Skeletal muscle cell (primary cell): ENCODE data around the gene HS6ST3.
"Not testable (repeated sequence)": the region's sequence is repeated elsewhere in the genome, so short reads cannot be mapped to it uniquely, and the experiment has no call there.

Experiments
- DNase-seq: peaks from one replicate; pipeline ENCODE4 v3.0.0-alpha.2; 2010; ENCODE audit warnings: low read depth
- H3K4me3 ChIP-seq: 2 replicates; pipeline ENCODE4 v1.5.1; 2011; ENCODE audit warnings: low read depth, mild to moderate bottlenecking, control low read depth, low read length, moderate library complexity

The HS6ST3 gene

DNA sequence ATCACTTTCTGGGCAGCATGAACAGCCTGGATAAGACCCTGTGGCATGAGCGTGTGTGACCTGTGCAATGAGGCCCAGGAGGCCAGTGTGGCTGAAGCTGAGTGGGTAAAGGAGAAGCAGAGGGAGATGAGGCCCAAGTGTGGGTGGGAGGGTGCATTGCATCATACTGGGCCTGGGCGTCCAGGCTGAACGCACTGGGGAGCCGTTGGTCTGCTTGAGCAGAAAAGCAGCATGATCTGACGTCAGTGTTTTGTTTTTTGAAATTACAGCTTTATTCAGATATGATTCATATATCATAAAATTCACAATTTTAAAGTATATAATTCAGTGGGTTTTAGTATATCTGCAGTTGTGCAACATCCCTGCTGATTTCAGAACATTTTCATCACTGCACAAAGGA lies 409.7 kb downstream of the HS6ST3 start:
- DNase-seq = peak; percentile 16
- H3K4me3 ChIP-seq = no peak overlapping the region

DNA sequence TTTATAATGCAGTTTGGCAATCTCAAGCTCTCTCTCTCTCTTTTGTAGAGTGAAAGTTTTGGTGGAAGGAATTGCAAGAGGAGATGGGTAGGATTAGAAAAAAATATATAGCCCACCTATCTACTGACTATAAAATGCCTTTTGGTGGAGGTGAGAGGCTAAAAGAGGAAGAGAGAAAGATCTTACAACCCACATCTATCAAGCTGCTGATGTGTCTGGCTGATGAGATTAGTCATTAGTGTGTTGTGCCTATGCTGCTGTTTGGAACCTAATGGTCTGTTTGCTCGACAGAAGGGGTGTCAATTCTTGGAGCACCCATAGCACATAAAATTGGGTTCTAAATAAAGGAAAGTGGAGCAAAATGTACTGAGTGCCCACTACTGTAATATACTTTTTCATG lies 411.0 kb downstream of the HS6ST3 start:
- H3K4me3 ChIP-seq = no peak overlapping the region
- DNase-seq = no peak

DNA sequence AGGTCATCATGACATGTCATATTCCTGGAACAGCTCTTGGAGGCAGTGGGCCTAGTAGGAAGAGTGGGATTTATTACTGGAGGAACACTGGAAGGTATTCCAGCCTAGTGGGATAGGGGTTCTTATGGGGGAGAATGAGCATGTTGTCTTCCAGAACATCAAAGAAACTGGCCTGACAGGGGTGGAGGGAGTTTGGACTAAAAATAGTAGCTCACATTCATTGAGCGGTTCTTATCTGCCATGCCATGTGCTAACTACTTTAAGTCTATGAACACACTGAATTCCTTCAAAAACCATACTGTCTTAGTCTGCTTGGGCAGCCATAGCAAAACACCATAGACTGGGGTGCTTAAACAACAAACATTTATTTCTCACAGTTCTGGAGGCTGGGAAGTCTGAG lies 413.6 kb downstream of the HS6ST3 start:
- no peak overlapping the region for H3K4me3 ChIP-seq
- no peak for DNase-seq

DNA sequence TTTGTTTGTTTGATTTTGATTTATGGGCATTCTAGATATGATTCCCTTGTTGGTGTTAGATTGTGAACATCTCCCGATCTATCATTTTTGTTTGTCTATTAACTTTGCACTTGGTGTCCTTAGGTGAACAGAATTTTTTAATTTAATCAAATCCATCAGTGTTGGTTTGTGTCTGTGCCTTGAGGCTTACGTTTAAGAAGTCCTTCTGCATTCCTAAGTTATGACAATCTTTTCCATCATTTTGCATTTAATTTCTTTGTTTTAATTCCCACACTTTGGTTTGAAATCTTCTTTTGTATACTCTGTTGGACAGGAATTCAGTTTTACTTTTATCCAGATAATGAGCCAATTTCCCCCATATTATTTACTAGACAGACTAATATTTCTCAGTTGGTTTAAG lies 421.7 kb downstream of the HS6ST3 start:
- no peak overlapping the region for H3K4me3 ChIP-seq
- DNase-seq = no peak

DNA sequence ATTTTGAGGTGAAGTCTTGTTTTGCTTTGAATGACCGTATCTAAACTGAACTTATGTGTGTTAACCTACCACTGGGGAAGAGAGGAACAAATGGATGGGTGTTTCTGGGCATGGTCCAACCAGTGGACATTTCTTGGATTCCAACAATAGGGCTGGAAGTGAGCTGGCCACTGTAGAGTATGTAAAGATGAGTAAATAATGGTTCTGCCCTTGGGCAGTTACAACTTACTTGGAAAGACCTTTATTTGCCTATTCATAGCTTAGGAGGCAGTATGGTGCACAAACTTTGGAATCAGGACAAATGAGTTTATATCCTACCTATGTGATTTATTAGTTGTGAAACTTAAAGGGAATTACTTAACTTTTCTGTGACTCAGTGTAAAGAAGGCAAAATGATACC lies 429.5 kb downstream of the HS6ST3 start:
- no peak for DNase-seq
- no peak overlapping the region for H3K4me3 ChIP-seq

DNA sequence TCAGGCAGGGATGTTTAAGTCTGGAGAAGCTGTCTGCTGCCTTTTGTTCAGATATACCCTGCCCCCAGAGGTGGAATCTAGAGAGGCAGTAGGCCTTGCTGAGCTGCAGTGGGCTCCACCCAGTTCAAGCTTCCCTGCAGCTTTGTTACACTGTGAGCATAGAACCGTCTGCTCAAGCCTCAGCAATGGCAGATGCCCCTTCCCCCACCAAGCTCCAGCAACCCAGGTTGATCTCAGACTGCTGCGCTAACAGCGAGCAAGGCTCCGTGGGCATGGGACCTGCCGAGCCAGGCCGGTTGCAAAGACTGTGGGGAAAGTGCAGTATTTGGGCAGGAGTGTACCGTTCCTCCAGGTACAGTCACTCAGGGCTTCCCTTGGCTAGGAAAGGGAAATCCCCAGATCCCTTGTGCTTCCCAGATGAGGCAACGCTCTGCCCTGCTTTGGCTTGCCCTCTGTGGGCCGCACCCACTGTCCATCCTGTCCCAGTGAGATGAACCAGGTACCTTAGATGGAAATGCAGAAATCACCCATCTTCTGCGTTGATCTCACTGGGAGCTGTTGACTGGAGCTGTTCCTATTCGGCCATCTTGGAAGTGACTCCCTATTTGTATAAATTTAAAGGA lies 434.6 kb downstream of the HS6ST3 start:
- not testable (repeated sequence) for DNase-seq, H3K4me3 ChIP-seq

DNA sequence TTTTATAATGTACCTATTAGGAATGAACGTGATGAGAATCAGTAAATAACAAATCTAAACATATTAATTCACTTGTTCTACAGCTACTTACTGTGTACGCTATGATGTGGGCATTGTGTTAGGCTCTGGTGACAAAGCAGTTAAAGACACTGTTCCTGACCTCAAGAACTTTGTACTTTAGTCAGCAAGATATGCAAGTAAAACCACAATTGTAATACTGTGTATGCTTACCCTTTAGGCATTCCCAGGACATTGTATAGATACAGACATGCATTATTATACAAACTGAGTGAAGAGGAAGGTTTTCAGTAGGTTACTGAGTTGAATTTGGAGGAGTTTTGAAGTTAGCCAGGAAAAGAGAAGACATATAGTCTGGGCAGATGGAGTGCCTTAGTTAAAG lies 435.8 kb downstream of the HS6ST3 start:
- DNase-seq = no peak

DNA sequence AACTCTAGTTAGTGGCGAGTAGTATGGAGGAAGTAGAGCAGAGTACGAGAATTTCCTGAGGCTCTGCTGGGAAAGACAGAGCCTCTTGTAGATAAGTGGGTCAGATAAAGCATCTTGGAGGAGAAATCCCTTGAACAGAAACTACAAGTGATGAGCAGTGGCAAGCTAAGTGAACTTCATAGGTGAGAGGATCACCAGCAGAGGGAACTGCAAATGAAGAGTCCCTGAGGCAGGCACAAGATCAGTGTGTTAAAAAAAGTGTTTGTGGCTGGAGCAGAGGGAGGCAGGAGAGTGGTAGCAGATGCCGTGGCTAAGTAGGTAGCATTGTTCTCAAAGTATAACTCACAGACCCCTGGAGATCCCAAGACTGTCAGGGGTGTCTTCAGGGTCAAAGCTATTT lies 437.6 kb downstream of the HS6ST3 start:
- H3K4me3 ChIP-seq = no peak overlapping the region
- DNase-seq = no peak

More for the DNA sequence above, 435.8 kb downstream of the HS6ST3 start:
- H3K4me3 ChIP-seq = no peak overlapping the region

DNA sequence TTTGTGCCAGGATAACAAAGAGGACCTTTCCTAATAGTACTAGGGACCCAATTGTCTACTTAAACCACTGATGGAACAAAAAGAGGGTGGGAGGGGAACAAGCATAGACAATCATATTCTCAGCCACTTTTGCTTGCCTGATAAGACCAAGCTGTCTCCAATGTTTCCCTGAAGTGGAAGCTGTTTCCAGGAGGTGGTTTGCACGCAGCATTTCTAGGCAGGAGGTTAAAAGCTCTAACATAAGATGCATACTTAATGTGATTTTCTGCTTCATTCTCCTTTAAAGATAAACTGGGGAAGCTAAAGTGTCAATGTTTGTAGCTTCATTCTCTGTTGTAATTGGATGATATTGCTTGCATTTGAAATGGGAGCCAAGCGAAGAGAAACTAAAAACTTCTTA lies 442.9 kb downstream of the HS6ST3 start:
- H3K4me3 ChIP-seq = no peak overlapping the region
- no peak for DNase-seq

DNA sequence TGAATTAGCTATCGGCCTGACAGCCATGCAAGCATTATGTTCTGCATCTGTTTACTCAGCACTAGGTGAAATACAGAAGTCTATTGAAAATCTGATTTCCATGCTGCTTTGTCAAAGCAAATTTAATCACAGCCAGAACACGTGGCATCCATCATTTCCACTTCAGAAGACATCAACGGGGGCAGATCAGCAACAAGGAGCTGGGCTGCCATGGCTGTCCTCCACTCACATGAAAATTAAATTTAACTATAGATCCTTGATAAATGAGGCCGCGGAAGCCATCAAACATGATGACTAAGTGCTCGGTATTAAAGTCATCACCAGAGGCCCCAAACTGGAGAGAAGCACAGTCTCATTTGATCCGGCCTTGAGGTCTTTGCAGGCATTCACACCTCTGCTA lies 443.5 kb downstream of the HS6ST3 start:
- no peak overlapping the region for H3K4me3 ChIP-seq
- DNase-seq = no peak

DNA sequence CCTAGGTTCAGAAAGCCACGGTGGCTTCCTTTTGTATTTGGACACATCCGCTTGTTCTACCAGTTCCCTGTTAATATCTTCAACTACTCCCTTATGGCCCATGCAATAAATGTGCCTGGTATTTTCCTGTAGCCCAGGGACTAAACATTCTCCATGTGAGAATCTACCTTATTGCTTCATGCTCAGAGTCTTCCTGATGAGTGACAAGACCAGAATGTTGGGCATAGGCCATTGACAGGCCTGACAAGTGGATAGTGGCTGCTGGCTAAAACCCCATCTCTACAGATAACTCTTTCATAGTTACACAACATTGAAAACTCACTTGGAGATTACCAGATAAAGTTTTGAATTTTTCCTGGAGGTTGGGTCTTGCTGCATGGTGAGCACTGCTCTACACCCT lies 449.9 kb downstream of the HS6ST3 start:
- no peak overlapping the region for H3K4me3 ChIP-seq
- no peak for DNase-seq

DNA sequence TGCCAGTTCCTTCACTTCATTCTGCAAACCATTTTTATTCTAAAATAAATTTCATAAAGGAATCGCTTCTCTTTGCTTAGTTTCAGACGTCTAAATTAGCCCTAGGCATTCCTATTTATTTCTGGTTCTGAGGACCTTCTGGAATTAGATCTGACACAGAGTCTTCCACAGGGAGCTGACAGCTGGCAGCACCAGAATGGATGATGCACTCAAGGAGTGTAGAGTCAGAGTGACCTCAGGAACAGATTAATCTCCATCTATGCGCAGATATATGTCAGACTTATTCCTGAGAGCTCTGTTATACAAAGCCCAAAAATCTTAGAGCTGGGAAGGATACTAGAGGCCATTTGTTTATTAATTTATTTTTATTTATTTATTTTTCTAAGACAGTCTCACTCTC lies 450.8 kb downstream of the HS6ST3 start:
- H3K4me3 ChIP-seq = no peak overlapping the region
- DNase-seq = no peak

DNA sequence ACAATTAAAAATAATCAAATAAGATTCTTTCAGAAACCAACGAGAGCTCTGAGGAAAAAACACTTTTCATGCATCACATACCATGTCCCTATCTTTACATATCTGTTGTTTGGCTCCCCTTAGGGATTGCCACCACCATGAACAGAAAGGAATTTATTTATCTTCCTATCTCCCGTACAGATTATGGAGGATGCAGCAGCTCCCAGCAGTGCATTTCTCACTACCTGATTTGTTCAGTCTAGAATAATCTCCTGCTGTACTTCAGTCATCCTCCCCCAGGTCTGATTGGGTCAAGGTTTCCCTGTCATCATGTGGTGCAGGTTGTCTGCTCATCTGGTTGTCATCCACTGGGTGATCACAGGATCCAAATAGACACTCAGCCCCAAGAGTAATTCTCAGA lies 453.1 kb downstream of the HS6ST3 start:
- H3K4me3 ChIP-seq = no peak overlapping the region
- DNase-seq = no peak

DNA sequence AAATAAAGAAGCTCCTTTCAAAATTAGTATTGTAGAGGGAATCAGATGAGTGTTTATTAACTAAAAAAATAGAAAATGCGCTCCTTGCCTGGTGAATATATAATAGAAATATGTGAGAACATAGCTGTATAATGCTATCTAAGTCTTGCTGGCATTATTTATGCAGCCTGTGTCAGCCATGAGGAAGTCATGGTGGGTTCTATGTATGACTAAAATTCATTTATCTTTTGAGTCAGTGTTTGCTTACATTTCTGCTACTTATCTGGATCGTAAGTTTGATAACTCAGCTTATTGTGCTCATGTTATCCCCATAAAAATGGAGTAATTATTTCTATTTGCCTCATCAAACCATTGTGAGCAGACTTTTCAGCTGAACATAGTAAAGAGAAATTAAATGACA lies 455.1 kb downstream of the HS6ST3 start:
- H3K4me3 ChIP-seq = no peak overlapping the region
- DNase-seq = no peak

DNA sequence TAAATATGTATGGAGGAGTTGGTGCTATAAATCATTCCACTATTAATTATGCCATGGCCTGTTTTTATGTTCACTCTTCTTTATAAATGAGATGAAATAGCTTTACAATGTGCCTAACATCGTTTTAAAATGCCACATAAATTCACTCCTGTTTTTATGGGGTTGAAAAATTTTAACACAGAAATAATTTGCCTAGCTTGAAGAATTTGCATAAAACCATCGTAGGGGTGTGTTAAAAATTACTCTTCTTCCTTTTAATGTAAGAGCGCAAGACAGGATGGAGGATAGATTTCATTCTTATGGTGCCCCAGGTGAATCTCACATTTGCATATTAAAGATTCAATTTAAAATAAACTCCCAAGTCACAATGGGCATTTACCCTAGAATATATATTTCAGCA lies 456.6 kb downstream of the HS6ST3 start:
- no peak overlapping the region for H3K4me3 ChIP-seq
- no peak for DNase-seq

DNA sequence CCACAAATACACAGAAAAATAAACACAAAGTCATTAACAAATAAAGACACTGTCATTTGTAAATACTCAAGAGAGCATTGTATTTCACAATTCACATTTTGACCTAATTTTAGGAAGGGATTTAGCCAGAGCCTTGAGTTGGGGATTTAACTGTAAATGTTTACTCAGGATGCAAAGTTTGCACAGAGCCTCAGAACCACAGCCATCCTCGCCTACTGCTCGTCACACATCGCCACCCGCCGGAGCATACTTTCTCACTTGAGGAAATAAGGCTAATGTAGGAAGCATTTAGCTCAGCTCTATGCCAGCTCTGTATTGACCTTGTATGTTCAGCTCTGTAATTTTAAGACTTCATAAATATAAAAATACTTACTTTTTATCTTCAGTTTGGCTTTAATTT lies 461.6 kb downstream of the HS6ST3 start:
- DNase-seq = no peak
- H3K4me3 ChIP-seq = no peak overlapping the region

DNA sequence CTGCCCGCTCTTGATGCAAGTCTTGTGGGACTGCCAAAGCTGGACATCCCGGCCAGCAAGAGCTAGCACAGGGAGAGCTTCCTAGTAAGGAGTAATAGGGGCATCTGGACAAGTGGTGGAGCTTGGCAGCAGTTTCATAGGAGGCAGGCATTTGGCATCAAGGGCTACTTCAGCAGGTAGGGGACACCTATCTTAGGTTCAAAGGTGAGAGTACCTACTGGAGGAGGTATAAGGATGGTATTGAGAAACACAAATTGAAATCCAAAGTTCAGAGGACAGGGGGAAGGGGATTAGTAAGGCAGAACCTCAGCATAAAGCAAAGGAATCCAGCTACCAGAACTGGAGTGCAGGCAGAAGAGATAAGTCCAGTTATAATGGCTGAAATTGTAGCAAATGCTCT lies 462.7 kb downstream of the HS6ST3 start:
- DNase-seq = no peak
- no peak overlapping the region for H3K4me3 ChIP-seq

DNA sequence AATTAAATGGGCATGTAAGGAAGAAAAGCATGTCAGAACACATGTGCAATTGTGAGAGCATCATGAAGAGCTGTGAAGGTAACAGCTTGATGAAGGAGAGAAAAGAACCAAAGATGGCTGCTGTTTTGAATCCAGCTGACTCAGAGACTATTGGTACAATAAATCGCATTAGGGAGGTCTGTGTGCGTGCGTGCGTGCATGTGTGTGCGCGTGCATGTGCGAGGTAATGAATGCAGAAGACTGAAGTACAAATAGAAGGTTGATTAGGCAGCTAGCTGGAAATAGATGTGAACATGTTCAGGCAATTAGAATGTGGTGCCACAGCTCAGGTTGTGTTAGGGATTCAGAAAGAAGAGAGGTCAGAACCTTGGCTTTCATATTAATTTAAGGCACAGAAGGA lies 463.9 kb downstream of the HS6ST3 start:
- DNase-seq = no peak
- no peak overlapping the region for H3K4me3 ChIP-seq

DNA sequence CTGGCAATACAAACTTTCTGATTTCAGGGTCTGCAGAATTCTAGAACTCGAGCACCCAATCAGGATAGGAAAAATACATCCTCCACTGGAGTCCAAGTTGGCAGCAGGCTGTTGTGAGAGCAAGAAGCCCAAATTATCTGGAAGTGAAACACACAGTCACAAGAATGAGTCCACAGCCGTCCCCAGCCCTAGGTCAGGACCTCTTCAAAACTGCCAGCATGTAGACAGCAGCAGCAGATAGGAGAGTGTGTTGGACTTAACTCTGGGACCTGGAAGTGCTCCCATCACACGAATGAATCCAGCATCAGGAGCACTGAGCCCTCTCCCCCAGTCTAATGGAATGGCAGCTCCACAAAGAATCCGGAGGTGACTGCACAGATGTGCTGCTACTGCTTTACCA lies 483.7 kb downstream of the HS6ST3 start:
- no peak overlapping the region for H3K4me3 ChIP-seq
- no peak for DNase-seq

DNA sequence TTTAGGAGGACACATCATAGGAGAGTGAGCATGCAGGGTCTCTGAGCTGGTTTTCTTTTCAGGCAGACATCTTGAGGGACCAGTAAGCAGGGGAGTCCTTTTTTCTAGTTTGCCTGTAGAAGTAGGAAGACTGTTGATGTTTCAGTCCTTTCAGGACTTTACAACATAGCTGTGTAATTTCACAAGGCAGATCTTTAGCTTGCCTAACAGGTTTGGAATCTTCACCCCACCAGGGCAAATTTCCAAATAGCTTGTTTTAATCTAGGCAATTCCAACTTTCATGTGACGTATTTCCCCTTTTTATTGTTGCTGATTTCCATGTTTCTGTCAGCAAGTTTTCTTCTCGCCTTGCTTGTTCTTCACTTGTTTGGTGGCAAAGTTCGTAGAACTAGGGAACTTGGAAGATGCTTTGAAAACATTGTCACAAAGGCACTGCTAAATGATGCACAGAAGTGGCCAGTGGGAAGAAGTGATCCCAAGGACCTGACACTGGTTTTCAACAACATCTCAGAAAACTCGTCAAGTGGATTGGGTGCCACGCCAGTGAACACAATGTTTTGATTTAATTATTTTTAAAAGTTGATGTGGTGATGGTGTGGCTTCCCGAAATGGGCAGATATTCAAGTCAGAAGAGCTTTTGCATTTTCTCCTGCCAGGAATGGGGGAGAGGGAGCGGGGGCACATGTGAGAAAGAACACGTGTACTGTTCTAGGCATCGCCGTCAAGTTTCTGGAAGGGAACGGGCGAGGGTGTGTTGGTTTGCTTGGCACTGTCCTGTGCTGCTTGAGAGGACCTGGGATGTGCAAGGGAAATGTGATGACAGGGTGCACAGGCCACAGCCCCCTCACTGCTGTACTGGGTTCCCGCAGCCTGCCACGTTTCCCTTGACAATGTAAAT lies 485.8 kb downstream of the HS6ST3 start:
- DNase-seq = peak; percentile 33
- H3K4me3 ChIP-seq = no peak overlapping the region

DNA sequence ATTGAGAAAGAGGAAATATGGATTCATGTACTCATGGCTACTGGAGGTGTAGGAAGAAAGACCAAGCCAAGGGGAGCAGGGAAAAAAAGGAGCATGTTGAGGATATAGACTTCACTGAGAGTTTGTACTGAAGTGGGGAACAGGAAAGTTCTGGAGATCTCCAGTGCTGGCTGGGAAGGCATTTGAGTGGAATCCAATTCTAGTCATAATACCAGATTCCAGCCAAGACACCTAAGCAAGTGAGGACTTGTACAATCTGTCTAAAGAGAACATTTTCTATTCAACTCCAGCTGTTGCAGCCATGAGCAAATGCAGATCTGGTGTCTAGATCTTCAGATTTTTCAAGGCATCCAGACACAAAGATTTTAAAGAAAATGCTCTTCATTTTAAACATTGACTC lies 491.8 kb downstream of the HS6ST3 start:
- no peak for DNase-seq
- no peak overlapping the region for H3K4me3 ChIP-seq
